Suppressor macrophage treated with lipopolysaccharide for 4 hours (primary cell): Measurements from ENCODE around the gene KHDC1L.
"Not testable (repeated sequence)": the region's sequence is repeated elsewhere in the genome, so short reads cannot be mapped to it uniquely, and the experiment has no call there.

Experiments
- DNase-seq: peaks from one replicate; pipeline ENCODE4 v3.0.0-alpha.2; 2020

Gene KHDC1L, protein sequence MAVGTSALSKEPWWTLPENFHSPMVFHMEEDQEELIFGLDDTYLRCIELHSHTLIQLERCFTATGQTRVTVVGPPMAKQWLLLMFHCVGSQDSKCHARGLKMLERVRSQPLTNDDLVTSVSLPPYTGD

DNA sequence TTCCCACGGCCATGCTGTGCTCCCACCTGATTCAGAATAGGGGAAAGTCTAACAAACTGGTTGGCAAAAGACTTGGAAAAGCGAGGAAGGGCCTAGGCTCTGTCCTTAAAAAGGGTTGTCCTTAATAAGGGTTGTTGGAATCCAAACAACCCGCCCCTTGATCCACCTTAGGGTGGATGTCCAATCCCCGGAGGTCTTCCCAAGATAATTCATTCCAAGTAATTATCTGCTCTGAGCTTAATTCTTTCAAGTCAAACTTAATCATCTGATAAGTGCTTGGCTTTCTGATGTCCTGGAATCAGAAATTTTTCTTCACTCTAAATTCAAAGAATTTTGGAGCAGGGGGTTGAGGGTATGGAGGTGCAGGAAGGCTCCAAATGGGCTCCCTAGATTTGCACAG lies at the start of gene KHDC1L:
TSS of gene KHDC1L (minus strand) at position 101 of the 400 bp plus-strand sequence. CDS start at position 13, 88 bp downstream.
- DNase-seq: no peak

DNA sequence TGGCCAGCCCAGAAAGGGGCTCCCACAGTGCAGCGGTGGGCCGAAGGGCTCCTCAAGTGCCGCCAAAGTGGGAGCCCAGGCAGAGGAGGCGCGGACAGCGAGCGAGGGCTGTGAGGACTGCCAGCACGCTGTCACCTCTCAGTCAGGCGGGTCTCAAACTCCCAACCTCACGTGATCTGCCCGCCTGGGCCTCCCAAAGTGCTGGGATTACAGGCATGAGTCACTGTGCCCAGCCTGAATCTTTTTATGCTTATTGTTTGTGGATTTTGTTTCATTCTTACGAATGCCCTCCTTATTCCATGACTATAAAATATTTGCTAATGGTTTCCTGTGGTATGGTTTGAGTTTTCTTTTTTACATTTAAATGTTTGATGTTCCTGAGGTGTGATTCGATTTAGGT lies 44.0 kb upstream of the KHDC1L start:
- DNase-seq: not testable (repeated sequence)

DNA sequence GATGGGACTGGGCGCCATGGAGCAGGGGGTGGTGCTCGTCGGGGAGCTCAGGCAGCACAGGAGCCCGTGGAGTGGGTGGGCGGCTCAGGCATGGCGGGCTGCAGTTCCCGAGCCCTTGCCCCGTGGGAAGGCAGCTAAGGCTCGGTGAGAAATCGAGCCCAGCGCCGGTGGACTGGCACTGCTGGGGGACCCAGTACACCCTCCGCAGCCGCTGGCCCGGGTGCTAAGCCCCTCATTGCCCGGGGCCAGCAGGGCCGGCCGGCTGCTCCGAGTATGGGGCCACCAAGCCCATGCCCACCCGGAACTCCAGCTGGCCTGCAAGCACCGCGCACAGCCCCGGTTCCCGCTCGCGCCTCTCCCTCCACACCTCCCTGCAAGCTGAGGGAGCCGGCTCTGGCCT lies 43.6 kb upstream of the KHDC1L start:
- not testable (repeated sequence) for DNase-seq

DNA sequence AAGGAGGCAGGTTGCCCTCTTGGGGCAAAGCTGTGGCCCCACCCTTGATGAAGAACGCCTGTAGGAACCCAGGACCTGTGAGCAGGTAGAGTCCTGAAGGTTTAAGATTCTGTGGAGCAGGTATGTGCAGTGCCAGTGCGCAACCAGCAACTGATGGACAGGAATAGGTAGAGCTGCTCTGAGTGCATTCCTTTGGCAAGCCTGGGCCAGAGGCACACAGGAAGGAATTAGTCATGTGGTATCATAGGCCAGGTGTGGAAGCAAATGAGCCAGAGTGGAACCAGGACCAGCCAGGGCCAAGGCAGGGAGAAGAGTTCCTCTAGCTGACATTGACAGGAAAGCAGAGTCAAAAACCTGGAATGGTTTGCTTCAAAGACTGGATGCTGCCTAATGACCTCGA lies 39.1 kb upstream of the KHDC1L start:
- DNase-seq: no peak

- DNase-seq: no peak
These were observed 38.2 kb upstream of the KHDC1L start for GRCh38 chr6:73263570-73263909.

DNA sequence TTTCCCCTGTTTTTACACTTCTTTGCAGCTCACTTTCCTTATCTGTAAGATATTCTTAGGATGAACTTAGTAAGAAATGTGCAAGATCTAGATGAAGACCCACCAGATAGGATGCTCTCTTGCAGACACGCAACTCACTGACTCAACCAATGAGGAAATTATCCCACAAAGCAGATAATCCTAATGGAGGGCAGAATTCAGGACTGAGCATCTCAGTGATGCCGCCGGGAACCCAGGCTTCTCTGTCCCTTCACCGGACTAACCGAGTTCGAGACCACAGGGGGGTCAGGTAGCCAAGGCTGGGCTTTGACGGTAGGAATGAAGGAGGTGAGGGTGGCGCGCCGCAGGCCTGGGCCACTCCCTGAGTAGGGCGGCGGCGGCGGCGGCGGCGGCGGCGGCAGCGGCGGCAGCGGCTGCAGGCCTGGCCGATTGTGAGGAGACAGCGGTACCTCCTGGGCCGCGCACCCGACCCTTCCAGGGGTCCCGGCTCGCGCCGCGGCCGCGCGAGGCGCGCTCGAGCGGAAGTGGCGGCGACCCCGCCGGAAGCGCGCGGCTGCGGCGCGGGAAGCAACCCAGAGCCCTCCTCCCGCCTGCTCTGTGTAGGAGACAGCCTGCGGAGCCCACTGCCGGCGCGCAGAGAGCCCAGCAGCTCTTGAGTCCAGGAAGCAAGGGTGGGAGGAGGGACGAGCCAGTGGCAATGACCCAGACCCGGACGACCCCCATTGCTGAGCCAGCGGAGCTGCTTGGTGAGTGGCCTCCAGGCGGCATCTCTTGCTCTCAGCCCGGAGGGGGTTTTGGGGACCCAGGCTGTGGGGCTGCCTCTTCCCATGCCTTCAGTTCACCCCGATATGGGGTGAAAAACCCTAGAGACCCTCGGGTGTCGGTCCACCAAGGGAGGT lies 37.6 kb upstream of the KHDC1L start, which contains the start of gene KHDC1:
TSS of gene KHDC1 (minus strand) at position 526 of the 899 bp plus-strand sequence. CDS start 20,679 bp downstream, outside the sequence.
- peak; percentile 27 for DNase-seq

GRCh38 chr6:73258721-73259120 lies 33.4 kb upstream of the KHDC1L start:
- no peak for DNase-seq

DNA sequence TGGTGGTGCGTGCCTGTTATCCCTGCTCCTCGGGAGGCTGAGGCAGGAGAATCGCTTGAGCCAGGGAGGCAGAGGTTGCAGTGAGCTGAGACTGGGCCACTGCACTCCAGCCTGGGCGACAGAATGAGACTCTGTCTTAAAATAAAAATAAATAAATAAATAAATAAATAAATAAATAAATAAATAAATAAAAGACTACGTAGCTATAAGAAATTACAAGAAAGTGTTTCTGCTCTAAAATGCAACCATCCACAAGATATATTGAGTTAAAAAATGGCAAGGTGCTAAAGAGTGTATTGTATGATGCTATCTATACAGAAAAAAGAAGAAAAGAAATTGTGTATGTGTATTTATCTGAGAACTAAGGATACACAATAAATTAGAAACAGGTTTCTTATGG lies 29.0 kb upstream of the KHDC1L start:
- not testable (repeated sequence) for DNase-seq

- no peak for DNase-seq
These were observed 27.4 kb upstream of the KHDC1L start for GRCh38 chr6:73252703-73253102.

DNA sequence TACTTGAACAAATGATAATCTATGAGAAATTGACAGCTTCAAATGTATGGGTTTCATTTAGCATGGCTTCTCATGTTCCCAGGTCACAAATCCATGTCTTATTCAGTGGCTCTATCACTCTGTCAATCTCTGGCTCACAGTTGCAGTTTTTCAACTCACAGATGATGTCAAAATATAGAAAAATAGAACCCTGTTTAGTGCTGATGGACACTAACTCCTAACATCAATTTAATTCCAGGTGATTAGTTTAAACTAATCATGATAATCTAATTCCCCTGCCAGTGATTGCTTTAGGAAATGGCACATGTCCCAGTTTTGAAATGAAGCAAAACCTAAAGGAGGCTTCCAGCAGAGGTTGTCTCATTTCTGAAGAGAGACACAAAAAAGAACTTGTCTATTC lies 24.7 kb upstream of the KHDC1L start:
- DNase-seq: no peak

GRCh38 chr6:73248192-73248903 lies 23.1 kb upstream of the KHDC1L start:
- no peak for DNase-seq

GRCh38 chr6:73242001-73242400 lies 16.7 kb upstream of the KHDC1L start:
- DNase-seq: no peak

- DNase-seq: no peak
These were observed 15.4 kb upstream of the KHDC1L start for GRCh38 chr6:73240730-73241129.

DNA sequence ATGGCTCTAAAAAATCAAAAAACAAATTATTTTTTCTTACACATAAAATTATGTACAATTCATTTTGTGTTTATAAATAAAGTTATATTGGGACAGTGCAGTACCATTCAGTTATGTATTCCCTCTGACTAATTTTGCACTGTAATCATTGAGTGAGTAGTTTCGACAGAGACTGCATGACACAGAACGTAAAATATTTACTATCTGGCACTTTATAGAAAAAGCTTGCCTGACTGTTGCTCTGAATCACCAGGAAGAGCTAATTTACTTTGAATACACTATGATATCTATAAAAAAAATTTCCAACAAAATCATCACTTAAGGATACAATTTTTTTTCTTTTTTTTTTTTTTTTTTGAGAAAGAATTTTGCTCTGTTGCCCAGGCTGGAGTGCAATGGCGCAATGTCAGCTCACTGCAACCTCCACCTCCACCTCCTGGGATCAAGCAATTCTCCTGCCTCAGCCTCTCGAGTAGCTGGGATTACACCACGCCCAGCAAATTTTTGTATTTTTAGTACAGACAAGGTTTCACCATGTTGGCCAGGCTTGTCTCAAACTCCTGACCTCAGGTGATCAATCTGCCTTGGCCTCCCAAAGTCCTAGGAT lies 11.0 kb upstream of the KHDC1L start:
- DNase-seq: no peak

- DNase-seq: peak; percentile 5
These were observed 9.4 kb upstream of the KHDC1L start for GRCh38 chr6:73234733-73235132.

DNA sequence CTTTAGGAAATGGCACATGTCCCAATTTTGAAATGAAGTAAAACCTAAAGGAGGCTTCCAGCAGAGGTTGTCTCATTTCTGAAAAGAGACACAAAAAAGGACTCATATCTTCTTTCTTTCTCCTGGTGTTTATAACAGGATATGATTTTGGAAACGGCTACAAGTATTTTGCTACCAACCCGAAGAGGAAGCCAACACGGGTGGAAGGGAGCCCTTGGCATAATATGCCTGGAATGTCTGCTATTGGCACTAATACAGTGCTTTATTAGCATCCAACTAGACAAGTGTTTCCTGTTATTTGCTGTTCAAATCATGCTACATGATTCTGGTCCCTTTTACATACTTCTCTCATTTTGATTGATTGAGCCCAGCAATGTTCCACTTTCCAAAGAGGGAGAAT lies 8.7 kb upstream of the KHDC1L start:
- not testable (repeated sequence) for DNase-seq

DNA sequence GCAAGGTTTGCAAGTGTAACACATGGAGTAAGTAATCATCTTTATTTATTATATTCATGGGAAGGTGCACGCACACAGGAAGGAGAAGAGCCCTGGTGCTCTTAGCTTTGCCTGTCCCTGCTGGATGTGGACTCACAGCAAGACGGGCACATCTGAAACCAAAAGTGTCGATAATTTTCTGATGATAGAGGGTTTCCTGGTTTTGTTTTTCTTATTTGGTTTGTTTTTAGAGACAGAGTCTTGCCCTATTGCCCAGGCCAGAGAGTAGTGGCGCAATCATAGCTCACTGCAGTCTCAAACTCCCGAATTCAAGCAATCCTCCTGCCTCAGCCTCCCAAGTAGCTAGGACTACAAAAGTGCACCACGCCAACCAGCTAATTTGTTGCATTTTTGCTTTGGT lies 7.8 kb upstream of the KHDC1L start:
- DNase-seq: no peak

GRCh38 chr6:73231986-73232391 lies 6.7 kb upstream of the KHDC1L start:
- peak; percentile 73 for DNase-seq

DNA sequence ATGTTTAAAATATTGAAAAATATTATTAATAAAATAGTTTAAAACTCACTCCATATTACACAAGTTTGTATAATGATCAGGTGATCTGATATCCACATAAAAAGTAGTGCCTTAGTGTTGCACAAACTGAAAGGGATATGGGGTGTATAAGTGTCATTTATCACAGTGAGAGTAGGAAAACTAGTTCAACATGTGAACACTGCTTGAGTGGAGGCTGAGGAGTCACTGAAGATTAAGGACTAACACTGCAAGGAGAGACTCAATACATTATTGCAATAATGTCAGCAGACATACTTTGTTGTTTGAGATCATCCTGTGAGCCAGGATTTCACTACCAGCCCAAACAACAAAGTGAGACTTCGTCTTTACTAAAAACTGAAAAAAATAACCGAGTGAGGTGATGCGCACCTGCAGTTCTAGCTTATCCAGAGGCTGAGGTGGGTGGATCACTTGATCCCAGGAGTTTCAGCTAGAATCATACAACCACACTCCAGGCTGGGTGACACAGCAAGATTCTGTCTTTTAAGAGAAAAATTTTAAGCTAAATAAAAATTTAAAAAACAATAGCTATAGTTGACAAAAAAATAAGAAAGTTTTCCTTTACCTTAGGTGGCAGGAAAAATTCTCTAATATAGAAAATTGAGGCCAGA lies 2.4 kb upstream of the KHDC1L start:
- DNase-seq: no peak

DNA sequence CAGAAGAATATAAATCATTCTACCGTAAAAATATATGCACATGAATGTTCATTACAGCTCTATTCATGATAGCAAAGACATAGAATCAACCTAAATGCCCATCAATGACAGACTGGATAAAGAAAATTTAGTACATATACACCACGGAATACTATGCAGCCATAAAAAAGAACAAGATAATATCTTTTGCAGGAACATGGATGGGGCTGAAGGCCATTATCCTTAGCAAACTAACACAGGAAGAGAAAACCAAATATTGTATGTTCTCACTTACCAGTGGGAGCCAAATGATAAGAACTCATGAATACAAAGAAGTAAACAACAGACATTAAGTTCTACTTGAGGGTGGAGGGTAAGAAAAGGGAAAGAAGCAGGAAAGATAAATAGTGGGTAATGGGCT lies 8.4 kb downstream of the KHDC1L start:
- no peak for DNase-seq

GRCh38 chr6:73209117-73209516 lies 16.2 kb downstream of the KHDC1L start:
- DNase-seq: no peak

DNA sequence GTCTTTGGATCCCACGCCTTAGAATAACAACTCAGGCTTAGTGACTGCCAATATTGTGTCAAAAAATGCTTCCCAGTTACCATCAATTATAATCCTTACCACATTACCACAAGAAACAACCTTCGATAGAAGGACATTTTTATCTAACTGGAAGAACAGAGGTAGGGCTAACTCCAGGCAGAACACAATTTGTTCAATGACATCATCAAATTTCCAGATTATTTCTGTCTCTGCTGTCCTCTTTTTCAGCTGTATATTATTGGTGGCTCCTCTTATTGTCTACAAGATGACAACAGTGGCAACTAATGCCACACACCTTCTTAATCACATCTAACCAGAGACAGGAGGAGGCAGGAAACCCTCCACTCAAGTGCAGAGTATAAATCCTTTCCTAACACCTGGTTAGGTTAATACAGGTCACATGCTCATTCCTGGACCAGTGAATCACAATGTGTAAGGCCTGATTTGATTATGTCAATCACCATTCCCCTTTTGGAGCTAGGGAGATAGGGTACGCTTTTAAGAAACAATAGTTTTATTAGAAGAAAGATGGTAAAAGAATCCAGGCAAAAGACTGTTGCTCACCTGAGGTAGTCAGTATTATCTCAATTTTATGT lies 18.0 kb downstream of the KHDC1L start:
- no peak for DNase-seq
